Activated T-helper 1 cell treated with Interleukin-2 at 50 U/mL for 16 hours (primary cell): ENCODE data around the gene DCUN1D4.
"Not testable (repeated sequence)": the region's sequence is repeated elsewhere in the genome, so short reads cannot be mapped to it uniquely, and the experiment has no call there.

Experiments used
- DNase-seq: peaks from one replicate; pipeline ENCODE4 v3.0.0-alpha.2; 2020; ENCODE audit warnings: low read depth

Gene DCUN1D4

GRCh38 chr4:51855270-51855669, 12.3 kb downstream of the DCUN1D4 start:
- no peak for DNase-seq

DNA sequence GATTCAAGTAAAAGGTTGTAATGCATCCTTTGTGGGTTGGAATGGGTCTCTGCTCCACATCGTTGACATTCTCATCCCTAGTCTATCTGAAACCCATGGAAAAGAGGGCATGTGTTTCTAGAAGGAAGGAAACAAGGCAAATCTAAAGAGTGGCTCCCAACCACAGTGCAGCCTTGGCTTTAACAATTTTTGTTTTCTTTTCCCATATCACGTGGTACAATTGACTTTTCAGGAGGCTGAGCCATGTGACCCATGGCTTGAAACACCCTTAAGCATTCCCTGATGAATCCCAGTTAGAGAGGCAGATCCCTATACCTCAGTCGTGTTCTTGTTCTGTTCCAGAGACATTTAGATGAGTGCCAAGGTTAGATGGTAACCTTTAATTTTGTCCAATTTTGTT, 12.8 kb downstream of the DCUN1D4 start:
- DNase-seq, result no peak

DNA sequence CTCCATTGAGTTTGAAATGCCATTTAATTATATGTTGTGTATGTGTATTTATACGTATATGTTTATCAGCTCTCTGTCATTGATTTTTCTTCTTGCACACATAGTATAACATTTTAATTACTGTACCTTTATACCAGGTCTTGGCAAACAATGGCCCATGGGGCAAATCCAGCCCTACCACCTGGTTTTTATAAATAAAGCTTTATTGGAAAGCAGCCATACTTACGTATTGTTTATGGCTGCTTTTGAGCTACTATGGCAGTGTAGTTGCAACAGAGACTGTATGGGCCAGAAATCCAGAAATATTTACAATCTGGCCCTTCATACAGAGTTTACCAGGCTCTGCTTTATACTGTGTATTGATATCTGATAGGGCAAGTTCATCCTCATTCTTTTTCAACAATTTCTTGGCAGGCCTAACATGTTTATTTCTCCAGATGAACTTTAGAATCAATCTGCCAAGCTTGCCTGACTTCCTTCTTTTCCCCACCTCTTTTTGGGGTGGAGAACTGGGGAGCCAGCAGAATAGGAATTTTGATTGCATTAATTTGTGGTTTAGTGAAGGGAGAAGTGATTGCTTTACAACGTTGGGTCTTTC, 15.8 kb downstream of the DCUN1D4 start:
- DNase-seq, result no peak

DNA sequence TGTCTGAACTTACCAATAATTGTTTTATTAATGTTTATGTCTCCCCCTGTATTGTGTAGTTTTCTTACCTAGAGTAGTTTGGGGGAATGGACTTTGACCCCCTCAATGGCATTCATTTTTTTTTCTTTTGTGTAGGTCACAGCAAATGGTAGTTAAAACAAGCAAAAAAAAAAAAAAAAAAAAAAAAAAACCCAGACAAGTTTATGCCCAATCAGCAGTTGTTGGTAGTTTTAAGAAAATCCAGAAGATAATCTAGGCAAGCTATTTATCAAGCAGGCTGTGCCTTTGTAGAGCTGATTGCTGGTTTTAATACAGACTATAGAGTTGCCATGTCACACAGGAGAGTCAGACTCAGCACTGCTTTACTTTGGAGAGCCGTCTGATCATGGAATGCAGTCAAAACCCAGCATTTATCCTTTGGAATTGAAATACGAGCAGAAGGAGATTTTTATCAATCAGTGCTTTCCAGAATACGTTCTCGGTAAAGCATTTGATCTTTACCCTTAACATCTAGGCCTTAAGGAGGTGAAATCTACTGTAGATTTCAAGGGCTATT, 16.6 kb downstream of the DCUN1D4 start:
- DNase-seq, result no peak

- no peak for DNase-seq
These were observed 19.2 kb downstream of the DCUN1D4 start for GRCh38 chr4:51862199-51862598.

- no peak for DNase-seq
These were observed 19.8 kb downstream of the DCUN1D4 start for GRCh38 chr4:51862781-51863180.

- no peak for DNase-seq
These were observed 22.8 kb downstream of the DCUN1D4 start for GRCh38 chr4:51865717-51866116.

GRCh38 chr4:51866835-51867234, 23.9 kb downstream of the DCUN1D4 start:
- no peak for DNase-seq

GRCh38 chr4:51867689-51868448, 24.9 kb downstream of the DCUN1D4 start:
- no peak for DNase-seq

DNA sequence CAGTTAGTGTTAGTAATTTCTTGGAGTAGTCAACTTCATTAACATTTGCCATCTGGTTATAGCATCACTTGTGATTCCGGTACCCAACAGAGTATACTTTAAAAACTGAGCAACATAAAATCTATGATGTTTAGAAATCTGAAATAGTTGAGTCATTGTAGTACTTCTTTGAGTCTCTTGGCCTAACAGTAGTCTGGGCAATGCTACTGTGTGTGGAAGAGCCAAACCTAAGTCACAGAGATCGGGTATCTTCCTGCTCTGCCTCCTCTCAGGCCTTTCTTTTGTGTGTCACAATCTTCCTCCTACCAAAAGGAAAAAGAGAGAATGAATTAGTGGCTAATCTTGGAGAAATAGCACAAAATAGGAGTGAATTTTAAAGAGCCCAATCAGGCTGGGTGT, 25.5 kb downstream of the DCUN1D4 start:
- no peak for DNase-seq

DNA sequence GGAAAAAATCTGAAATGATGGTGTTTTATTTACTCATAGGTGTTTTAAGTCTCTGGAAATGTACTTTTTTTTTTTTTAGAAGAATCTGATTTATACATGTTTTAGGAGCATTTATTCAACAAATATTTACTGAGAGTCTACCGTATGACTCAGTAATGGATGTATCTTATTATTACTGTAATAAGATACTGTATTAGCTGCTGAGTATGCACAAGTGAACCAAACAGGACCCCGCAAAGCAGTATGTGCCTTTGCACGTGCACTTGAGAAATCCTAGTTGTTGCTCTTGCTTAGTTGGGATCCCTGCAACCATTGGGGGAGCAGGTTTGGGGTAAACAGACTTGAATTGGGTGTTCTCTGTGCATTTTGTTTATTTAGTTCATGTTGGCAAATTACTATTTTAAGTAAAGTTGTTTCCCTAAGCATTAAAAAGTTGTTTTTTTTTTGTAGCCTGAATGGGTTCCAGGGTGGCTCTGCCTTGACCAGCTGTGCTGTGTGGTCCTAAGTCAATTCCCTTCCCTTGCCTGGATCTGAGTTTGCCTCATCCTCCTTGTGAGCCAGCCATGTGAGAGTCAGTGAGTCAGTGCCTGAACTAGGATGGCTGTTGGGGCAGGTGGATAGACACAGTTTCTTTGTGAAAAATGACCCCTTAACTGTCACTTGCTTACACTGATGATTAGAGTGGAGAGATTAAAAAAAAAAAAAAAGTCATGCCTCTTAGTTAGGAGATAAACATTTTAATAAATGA, 27.7 kb downstream of the DCUN1D4 start:
- no peak for DNase-seq

DNA sequence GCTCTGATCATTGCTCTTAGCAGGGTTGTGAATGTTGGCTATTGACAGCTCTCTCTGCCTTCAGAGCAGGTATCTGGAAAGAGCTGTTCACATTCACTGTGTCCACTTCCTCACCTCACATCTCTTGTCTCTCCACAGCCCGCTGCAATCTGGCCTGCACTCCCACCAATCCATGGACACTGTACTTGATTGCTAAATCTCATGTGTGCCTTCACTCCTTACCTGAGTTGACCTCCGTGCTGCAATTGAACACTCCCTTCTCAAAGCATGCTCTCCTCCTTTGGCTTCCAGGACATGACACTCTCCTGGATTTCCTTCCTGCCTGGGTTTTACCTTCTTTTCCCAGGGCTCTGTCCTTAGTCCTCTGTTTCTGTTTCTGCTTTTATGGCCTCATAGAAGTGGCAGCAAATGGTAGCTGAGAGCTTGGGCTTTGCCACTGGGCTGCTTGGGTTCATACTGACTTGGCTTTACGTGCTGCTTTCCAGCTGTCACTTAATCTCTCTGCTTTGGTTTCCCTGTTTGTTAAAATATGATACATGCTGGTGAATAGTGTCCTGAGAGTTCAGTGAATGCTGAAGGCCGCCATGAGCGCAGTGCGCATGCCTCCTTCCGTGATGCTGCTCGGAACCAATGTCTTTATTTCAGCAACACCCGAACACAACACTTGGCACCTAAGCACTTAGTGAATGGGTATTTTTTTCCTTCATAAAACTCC, 29.5 kb downstream of the DCUN1D4 start:
- DNase-seq, result no peak

GRCh38 chr4:51874551-51874950, 31.6 kb downstream of the DCUN1D4 start:
- no peak for DNase-seq

DNA sequence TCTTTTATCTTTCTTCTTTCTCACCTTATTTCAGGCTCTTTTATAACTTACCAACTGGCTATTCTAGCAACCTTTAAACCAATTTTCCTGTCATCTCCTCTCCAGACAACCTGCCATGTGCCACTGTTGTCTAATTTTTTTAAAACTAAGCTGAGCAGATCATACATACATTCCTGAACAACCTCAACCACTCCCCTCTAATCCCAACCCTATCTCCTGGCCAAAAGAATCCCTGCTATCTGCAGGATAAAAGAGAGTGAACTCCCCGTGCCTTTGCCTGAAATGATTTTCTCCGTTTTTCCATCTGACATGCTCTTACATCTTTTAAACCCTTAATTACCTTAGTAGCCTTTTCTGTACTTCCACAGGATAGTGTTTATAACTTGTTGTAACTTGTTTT, 35.5 kb downstream of the DCUN1D4 start:
- DNase-seq, result no peak

DNA sequence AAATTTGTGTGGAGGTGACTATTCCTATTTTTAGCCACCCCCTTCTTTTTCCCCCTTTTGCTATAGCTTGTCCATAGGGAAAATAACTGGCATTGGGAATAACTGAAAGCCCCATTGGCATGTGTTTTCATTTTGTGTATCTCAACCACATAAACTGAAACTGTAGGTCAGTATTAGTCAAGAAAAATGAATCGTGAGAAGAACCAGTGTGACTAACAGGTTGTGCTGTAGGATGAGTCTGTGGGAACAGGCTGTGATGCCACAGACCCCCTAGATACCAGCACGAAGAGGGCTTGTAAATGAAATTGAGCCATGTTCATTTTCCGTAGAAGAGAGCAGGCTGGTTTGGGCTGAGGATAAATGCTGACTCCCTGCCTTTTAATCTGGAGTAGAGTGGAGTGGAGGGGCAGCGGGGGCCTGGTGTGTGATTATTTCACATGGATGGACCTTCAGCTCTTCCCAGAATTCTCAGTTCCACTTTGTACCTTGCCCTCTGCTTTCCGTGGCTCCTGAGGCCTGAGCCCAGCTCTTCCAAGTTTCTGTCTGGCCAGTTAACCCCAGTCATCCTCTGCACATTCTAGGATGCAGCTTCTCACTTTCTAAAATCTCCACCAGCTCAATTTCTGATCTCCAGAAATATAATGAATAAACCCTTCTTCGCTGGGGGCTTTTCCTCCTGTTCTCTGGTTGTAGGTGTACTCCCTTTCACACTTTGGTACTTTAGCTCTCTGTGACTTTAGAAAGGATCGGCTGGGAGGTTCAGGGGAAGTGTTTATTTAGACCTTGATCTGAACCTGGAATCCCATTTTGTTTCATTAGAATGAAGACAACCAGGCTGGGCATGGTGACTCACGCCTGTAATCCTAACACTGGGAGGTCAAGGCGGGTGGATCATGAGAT, 37.3 kb downstream of the DCUN1D4 start:
- no peak for DNase-seq

- no peak for DNase-seq
These were observed 41.1 kb downstream of the DCUN1D4 start for GRCh38 chr4:51884055-51884454.

GRCh38 chr4:51884606-51885005, 41.7 kb downstream of the DCUN1D4 start:
- no peak for DNase-seq

- DNase-seq, result no peak
These were observed 42.4 kb downstream of the DCUN1D4 start for GRCh38 chr4:51885363-51885762.

DNA sequence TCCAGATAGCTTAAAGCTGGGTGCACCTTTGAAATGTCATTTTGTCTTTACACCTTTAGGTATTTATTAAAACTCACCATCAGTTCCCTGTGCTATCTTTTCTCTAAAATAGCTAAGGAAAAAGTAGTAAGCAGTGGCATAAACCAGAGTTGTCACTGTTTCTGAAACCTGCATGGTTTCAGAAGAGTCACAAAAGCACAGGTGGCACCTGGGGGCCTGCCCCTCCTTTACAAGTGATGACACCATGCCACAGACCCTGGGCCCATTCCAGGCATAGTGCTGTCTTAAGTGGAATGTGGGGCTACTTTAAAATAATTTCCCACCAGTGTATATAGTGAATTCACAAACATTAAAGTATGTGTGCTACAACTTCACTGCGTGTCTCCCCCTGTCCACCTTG, 47.8 kb downstream of the DCUN1D4 start:
- no peak for DNase-seq

DNA sequence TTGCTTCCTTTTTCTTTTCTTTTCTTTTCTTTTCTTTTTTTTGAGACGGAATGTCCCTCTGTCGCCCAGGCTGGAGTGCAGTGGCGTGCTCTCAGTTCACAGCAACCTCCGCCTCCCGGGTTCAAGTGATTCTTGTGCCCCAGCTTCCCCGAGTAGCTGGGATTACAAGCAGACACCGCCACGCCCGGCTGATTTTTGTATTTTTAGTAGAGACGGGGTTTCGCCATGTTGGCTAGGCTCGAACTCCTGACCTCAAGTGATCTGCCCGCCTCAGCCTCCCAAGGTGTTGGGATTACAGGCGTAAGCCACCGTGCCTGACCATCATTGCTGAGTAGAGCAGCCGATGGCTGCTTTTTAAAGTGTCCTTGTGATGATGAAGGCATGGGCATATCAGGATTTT, 50.4 kb downstream of the DCUN1D4 start:
- not testable (repeated sequence) for DNase-seq

DNA sequence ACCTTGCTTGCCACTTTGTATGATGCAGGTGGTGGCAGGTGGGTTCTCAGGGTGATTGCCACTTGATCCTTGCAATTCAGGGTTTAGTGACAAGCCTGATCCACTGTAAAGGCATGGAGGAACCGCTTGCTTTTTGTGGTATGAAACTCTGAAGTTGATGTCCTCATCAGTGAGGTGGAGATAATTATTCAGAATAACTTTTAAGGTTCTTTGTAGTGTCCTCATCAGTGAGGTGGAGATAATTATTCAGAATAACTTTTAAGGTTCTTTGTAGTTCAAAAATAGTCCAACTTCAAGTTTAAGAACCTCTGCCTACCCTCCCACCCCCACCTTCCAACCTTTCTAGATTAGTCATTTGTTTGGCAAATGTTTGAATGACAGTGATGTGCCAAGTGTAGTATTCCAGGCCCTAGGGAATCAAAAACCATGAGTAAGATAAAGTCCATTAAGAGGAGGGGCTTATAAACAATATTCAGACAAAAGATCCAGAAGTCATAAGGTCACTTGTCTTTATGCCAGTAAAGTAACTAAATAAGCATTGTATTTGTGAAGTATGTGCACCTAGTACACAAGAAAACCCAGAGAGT, 51.2 kb downstream of the DCUN1D4 start:
- no peak for DNase-seq
